Lung microvascular endothelial cell (primary cell): ENCODE data around the gene FAR2. TPM values are rescaled to one million over a fixed set of nuclear protein-coding genes. Genes with fewer than 3 reads are reported as not detected.
"Not testable (repeated sequence)": the region's sequence is repeated elsewhere in the genome, so short reads cannot be mapped to it uniquely, and the experiment has no call there.

Source experiments
- DNase-seq, 2 donors: peaks; one replicate each; pipeline versions ENCODE4 v3.0.0 to v3.0.0-alpha.2; 2010; ENCODE audit warnings: low read depth in 2 of 2
- total RNA-seq: library from RNA; depleted of rRNA; stranded (reverse); fragments of >200 nt; gene quantifications from 2 replicates; pipeline ENCODE4 v1.2.1, GENCODE V29; 2014

The FAR2 gene
- total RNA-seq: 45.5 and 46.0 TPM in 2 replicates

- peak; percentile 72 to 73 for DNase-seq
Measured at GRCh38 chr12:29148911-29149690, at the start of gene FAR2. TSS of gene FAR2 (plus strand) at chr12:29149278. CDS start at chr12:29270450, 121,172 bp downstream.

GRCh38 chr12:29102741-29103140 lies 46.3 kb upstream of the FAR2 start:
- no peak for DNase-seq

GRCh38 chr12:29103539-29103974 lies 45.5 kb upstream of the FAR2 start:
- no peak for DNase-seq

- DNase-seq: no peak
Measured at GRCh38 chr12:29104516-29104915, 44.6 kb upstream of the FAR2 start.

- no peak for DNase-seq
Measured at GRCh38 chr12:29110506-29111442, 38.3 kb upstream of the FAR2 start.

GRCh38 chr12:29113101-29113500 lies 36.0 kb upstream of the FAR2 start:
- DNase-seq: no peak

GRCh38 chr12:29116414-29116813 lies 32.7 kb upstream of the FAR2 start:
- no peak for DNase-seq

- DNase-seq: peak in 1 of 2 donors; percentile 79
Measured at GRCh38 chr12:29131539-29131938, 17.5 kb upstream of the FAR2 start.

- no peak for DNase-seq
Measured at GRCh38 chr12:29132316-29132715, 16.8 kb upstream of the FAR2 start.

- no peak for DNase-seq
Measured at GRCh38 chr12:29133181-29133580, 15.9 kb upstream of the FAR2 start.

GRCh38 chr12:29133680-29134079 lies 15.4 kb upstream of the FAR2 start:
- DNase-seq: no peak

GRCh38 chr12:29138256-29138655 lies 10.8 kb upstream of the FAR2 start:
- DNase-seq: not testable (repeated sequence)

GRCh38 chr12:29138855-29139254 lies 10.2 kb upstream of the FAR2 start:
- not testable (repeated sequence) for DNase-seq

GRCh38 chr12:29145372-29146170 lies 3.5 kb upstream of the FAR2 start:
- DNase-seq: no peak

- DNase-seq: no peak
Measured at GRCh38 chr12:29146196-29146595, 2.9 kb upstream of the FAR2 start.

GRCh38 chr12:29147731-29148595 lies 1.1 kb upstream of the FAR2 start:
- DNase-seq: peak; percentile 56 to 68

- no peak for DNase-seq
Measured at GRCh38 chr12:29148596-29148910, 525 bp upstream of the FAR2 start.

- peak; percentile 17 to 23 for DNase-seq
Measured at GRCh38 chr12:29149691-29150281, 708 bp downstream of the FAR2 start.

GRCh38 chr12:29150462-29150861 lies 1.4 kb downstream of the FAR2 start:
- DNase-seq: no peak

- no peak for DNase-seq
Measured at GRCh38 chr12:29152223-29152868, 3.3 kb downstream of the FAR2 start.
